ENCODE results near the gene CDHR5.

CDHR5 gene

DNA sequence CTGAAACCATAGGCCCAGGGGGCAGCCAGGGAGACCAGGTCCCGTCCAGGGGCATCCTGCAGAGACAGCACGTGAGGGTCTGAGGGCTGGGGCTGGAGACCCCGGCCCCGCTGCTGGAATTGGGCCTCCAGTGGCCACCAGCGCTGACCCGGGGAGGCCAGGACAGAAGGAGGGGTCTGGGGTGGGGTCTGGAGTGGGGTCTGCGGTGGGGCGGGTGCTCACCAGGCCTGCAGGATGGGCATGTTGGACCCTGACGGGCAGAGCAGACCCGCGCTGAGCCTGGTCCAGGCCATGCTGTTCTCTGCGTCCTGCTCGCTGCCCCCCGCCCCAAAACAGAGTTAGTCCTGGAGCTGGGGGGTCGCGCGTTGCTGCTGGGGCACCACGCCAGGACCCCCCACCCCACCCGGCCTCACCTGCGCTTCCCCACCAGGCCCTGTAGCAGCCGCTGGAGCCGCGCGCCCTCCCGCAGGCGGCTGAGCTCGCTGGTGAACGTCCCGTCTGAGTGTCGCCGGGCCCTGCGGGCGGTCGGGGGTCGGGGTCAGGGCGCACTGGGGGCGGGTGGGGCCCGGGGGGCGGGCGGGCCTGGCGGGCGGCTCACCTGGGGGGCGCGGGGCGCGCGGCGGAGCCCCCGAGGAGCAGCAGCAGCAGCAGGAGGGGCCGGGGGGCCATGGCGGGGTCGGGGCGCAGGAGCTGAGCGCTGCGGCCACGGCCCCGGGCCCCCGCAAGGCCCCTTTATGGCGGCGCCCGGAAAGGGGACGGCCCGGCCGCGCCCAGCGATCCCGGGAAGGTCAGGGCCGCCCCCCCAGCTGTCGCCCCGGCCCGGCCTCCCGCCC, 1.9 kb upstream of the CDHR5 start, which contains the start of gene SCT:
SCT (minus strand) TSS at position 707 of the 833 bp plus-strand sequence; CDS start at position 669, 38 bp downstream.
- Histone ChIP-seq H3K79me2 (ENCODE audit: control insufficient read depth, low read length) (no peaks in the 10 kb centered on the region), H3K9me2 (replicated peaks; ENCODE audit: control insufficient read depth, low read length) (no peaks in the 10 kb centered on the region), H3K27ac (ENCODE audit: low read depth, low read length) (no peak within 1 kb of the TSS), H3K36me3 (ENCODE audit: control insufficient read depth, low read length) (no peaks in the 10 kb centered on the region), H4K20me1 (ENCODE audit: control insufficient read depth, insufficient read depth, low read depth, low read length) (no peaks in the 10 kb centered on the region), H3K4me1 (ENCODE audit: control insufficient read depth, low read length) (peaks cover 13% of the 10 kb centered on the region), H3K4me3 (ENCODE audit: low read length) (no peak within 1 kb of the TSS), H3F3A (ENCODE audit: control insufficient read depth, insufficient read depth) (no peaks in the 10 kb centered on the region), H3K27me3 (ENCODE audit: control insufficient read depth, low read length) (no peaks in the 10 kb centered on the region), H3K4me2 (ENCODE audit: low read length) (no peak within 1 kb of the TSS), H3K9me3 (ENCODE audit: control insufficient read depth, insufficient read depth, low read length) (no peaks in the 10 kb centered on the region)
- TF ChIP-seq EZH2phosphoT487 (IDR thresholded peaks at IDR 0.05; ENCODE audit: borderline replicate concordance, low read length): no peak
- TF ChIP-seq, protein P1, sequence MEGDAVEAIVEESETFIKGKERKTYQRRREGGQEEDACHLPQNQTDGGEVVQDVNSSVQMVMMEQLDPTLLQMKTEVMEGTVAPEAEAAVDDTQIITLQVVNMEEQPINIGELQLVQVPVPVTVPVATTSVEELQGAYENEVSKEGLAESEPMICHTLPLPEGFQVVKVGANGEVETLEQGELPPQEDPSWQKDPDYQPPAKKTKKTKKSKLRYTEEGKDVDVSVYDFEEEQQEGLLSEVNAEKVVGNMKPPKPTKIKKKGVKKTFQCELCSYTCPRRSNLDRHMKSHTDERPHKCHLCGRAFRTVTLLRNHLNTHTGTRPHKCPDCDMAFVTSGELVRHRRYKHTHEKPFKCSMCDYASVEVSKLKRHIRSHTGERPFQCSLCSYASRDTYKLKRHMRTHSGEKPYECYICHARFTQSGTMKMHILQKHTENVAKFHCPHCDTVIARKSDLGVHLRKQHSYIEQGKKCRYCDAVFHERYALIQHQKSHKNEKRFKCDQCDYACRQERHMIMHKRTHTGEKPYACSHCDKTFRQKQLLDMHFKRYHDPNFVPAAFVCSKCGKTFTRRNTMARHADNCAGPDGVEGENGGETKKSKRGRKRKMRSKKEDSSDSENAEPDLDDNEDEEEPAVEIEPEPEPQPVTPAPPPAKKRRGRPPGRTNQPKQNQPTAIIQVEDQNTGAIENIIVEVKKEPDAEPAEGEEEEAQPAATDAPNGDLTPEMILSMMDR (IDR thresholded peaks at IDR 0.05; ENCODE audit: low read depth, low read length, poor library complexity, severe bottlenecking): no peak

DNA sequence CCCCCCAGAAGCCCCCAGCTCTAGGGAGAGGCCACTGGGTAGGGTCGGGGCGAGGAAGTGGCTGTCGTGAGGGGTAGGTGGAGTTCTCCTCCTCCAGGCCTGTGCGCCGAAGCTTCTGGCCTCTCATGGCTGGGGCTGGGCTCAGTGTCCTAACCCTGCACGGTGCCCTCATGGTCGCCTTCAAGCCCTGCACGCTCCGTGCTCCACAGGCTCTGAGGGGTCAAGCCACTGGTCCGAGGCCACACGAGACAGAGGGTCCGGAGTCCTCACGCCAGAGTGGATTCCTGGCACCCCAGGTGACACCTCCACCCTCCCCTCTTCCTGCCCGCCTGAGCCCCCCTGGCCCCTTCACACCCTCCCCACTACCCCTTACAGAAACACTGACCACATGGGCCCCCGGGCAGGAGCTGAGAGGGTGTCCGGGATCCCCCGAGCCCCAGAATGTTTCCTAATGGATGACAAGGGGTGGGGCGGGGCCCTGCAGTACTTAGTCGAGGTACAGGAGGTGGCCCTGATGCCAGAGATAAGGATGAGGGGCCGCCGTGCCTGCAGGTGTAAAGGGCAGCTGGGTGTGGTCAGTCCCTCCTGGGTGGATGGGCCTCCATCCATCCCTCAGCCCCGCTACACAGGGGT, 997 bp upstream of the CDHR5 start:
- Histone ChIP-seq H3K36me3 (ENCODE audit: control insufficient read depth, low read length) (no peaks in the 10 kb centered on the region), H3K27me3 (ENCODE audit: control insufficient read depth, low read length) (no peaks in the 10 kb centered on the region), H3K4me1 (ENCODE audit: control insufficient read depth, low read length) (peaks cover 13% of the 10 kb centered on the region), H3K4me2 (ENCODE audit: low read length) (no peak overlapping the region), H3K79me2 (ENCODE audit: control insufficient read depth, low read length) (no peaks in the 10 kb centered on the region), H3F3A (ENCODE audit: control insufficient read depth, insufficient read depth) (no peaks in the 10 kb centered on the region), H3K9me3 (ENCODE audit: control insufficient read depth, insufficient read depth, low read length) (no peaks in the 10 kb centered on the region), H4K20me1 (ENCODE audit: control insufficient read depth, insufficient read depth, low read depth, low read length) (no peaks in the 10 kb centered on the region), H3K4me3 (ENCODE audit: low read length) (no peak overlapping the region), H3K27ac (ENCODE audit: low read depth, low read length) (no peak overlapping the region), H3K9me2 (replicated peaks; ENCODE audit: control insufficient read depth, low read length) (no peaks in the 10 kb centered on the region)
- TF ChIP-seq, protein P1 (IDR thresholded peaks at IDR 0.05; ENCODE audit: low read depth, low read length, poor library complexity, severe bottlenecking): no peak
- TF ChIP-seq EZH2phosphoT487 (IDR thresholded peaks at IDR 0.05; ENCODE audit: borderline replicate concordance, low read length): no peak

DNA sequence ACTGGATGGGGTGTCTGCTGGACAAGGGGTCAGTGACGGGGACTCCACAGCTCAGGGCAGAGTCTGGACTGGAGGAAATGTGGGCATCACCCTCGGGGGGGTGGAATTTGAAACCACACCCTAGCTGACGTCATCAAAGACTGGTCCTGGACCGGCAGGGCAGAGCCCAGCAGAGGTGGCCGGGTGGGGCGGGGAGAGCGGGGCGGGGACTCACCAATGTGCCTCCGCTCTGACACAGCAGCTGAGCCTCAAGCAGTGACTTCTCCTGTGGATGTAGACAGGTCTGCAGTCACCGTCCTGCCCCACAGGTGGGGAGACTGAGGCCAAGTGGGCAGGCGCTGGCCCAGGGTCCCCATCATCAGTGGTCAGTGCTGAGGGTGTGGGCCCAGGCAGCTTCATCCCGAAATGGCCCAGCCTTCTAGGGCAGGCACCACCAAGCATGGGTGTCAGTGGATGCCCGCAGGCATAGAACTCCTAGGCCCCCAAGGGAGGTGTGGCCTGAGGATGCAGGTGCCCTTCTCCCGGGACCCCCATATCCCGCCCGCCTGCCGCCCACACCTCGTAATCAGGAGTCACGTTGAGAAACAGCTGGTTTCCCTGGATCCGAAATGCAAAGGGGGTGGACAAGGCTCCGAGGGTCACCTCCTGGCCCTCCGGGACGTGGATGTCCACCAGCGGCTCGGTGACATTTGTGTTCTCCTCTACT, 603 bp downstream of the CDHR5 start:
- H3K9me3 ChIP-seq (ENCODE audit: control insufficient read depth, insufficient read depth, low read length): no peaks in the 10 kb centered on the region
- H3K36me3 ChIP-seq (ENCODE audit: control insufficient read depth, low read length): no peaks in the 10 kb centered on the region
- H4K20me1 ChIP-seq (ENCODE audit: control insufficient read depth, insufficient read depth, low read depth, low read length): no peaks in the 10 kb centered on the region
- no peaks in the 10 kb centered on the region for H3K9me2 ChIP-seq (replicated peaks; ENCODE audit: control insufficient read depth, low read length)
- H3K4me2 ChIP-seq (ENCODE audit: low read length): no peak overlapping the region
- H3F3A ChIP-seq (ENCODE audit: control insufficient read depth, insufficient read depth): no peaks in the 10 kb centered on the region
- no peak overlapping the region for H3K4me3 ChIP-seq (ENCODE audit: low read length)
- no peaks in the 10 kb centered on the region for H3K79me2 ChIP-seq (ENCODE audit: control insufficient read depth, low read length)
- TF ChIP-seq, protein P1 (IDR thresholded peaks at IDR 0.05; ENCODE audit: low read depth, low read length, poor library complexity, severe bottlenecking): no peak
- no peak for TF ChIP-seq EZH2phosphoT487 (IDR thresholded peaks at IDR 0.05; ENCODE audit: borderline replicate concordance, low read length)
- H3K4me1 ChIP-seq (ENCODE audit: control insufficient read depth, low read length): peaks cover 8% of the 10 kb centered on the region
- H3K27ac ChIP-seq (ENCODE audit: low read depth, low read length): no peak overlapping the region
- no peaks in the 10 kb centered on the region for H3K27me3 ChIP-seq (ENCODE audit: control insufficient read depth, low read length)
